OCI-LY1 (cell line): Measurements from ENCODE around the gene CCDC68.

Source experiments
- EZH2 ChIP-seq: fragments of 200-600 bp; sonication (generic), shearing (Covaris generic); IDR thresholded peaks from 2 replicates; pipeline ENCODE4 v1.8.0; 2017; ENCODE audit warnings: borderline replicate concordance, mixed run types, mild to moderate bottlenecking, antibody characterized with exemption, low read length, moderate library complexity, mixed read lengths
- TF ChIP-seq, protein P1 (sequence below): fragments of 200-600 bp; sonication (generic), shearing (Covaris generic); IDR thresholded peaks from 2 replicates; pipeline ENCODE4 v1.5.1; 2017; ENCODE audit warnings: mild to moderate bottlenecking, antibody characterized with exemption, low read length, moderate library complexity, mixed read lengths

DNA sequence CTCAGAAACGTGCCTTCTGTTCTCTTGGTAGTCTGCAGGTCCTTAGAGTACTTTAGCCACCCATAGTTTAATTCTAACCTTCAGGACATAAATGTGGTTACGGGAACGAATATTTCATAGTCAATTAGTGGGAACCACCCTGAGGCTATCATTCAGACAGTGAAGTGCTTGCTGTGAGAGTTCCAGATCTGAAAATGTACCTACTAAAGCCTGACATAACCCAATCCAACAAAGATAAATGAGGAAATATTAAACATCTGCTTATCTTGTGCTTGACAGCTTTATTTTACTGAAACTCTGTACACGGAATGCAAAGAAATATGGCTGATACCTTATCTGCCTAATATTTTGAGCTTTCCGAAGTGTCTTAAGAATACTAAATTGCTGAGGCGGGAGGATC is 88.0 kb downstream of the CCDC68 start:
- TF ChIP-seq EZH2 = no peak
- TF ChIP-seq, protein P1, sequence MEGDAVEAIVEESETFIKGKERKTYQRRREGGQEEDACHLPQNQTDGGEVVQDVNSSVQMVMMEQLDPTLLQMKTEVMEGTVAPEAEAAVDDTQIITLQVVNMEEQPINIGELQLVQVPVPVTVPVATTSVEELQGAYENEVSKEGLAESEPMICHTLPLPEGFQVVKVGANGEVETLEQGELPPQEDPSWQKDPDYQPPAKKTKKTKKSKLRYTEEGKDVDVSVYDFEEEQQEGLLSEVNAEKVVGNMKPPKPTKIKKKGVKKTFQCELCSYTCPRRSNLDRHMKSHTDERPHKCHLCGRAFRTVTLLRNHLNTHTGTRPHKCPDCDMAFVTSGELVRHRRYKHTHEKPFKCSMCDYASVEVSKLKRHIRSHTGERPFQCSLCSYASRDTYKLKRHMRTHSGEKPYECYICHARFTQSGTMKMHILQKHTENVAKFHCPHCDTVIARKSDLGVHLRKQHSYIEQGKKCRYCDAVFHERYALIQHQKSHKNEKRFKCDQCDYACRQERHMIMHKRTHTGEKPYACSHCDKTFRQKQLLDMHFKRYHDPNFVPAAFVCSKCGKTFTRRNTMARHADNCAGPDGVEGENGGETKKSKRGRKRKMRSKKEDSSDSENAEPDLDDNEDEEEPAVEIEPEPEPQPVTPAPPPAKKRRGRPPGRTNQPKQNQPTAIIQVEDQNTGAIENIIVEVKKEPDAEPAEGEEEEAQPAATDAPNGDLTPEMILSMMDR = no peak
